KOPT-K1 (cell line): ENCODE measurements around the gene FBXO9.

Source experiments
- H3K27ac ChIP-seq: fragments of 200-600 bp; sonication (generic); 2 replicates; pipeline ENCODE4 v1.5.1; 2016; ENCODE audit warnings: antibody characterized with exemption, mild to moderate bottlenecking, low read depth, low read length; ENCODE audit not compliant: poor library complexity, severe bottlenecking
- H3K36me3 ChIP-seq: fragments of 200-600 bp; sonication (generic); 2 replicates; pipeline ENCODE4 v1.5.1; 2017; ENCODE audit warnings: antibody characterized with exemption, mild to moderate bottlenecking, low read length, moderate library complexity; ENCODE audit not compliant: insufficient read depth
- H3K9me3 ChIP-seq: fragments of 200-600 bp; sonication (generic); 2 replicates; pipeline ENCODE4 v1.5.1; 2017; ENCODE audit warnings: antibody characterized with exemption, low read length, mild to moderate bottlenecking; ENCODE audit not compliant: insufficient read depth, poor library complexity, severe bottlenecking

Gene FBXO9

DNA sequence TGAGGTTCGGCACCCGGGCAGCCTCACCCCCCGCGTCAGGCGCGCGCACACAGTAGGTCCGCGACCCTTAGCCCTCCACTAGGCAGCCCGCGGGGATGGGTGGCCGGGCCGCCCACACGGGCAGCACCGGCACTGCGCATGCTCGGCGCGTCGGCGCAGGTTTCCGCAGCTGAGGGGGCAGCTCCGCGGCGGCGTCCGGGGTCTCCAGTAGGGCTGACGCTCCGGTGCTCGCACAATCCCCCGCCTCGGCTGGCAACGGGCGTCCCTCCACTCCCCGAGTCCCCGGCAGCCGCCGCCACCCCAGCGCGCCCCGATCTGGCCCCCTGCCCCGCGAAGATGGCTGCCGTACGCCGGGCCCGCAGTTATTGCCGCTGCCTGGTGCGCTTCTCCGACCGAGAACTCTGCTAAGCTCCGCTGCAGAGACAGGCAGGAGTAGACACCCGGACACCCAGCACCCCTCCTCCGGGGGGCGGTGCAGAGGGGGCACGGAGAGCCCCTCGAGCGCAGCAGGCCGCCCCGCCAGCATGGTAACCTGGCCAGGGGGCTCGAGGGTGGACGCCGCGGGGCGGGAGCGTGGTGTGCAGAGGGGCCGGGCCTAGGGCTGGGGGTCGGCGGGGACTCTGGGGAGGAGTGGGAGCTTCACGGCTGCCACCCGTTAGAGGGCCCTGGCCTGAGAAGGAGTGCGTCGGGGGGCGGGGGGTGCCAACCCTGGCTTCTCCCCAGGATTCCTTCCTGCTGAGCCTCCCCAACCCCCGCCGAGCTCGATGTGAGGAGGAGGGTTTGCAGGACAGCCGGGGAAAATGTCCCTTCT lies at the start of gene FBXO9:
Gene FBXO9, plus strand, starts transcription at position 139 of the 811 bp plus-strand sequence. Its CDS starts 386 bp downstream, at position 525.
- H3K36me3 ChIP-seq: peaks cover 8% of the 10 kb centered on the region; the same call in 1 of the 2 replicates
- H3K27ac ChIP-seq: peak within 1 kb of the TSS; percentile 74
- H3K9me3 ChIP-seq: no peaks in the 10 kb centered on the region

DNA sequence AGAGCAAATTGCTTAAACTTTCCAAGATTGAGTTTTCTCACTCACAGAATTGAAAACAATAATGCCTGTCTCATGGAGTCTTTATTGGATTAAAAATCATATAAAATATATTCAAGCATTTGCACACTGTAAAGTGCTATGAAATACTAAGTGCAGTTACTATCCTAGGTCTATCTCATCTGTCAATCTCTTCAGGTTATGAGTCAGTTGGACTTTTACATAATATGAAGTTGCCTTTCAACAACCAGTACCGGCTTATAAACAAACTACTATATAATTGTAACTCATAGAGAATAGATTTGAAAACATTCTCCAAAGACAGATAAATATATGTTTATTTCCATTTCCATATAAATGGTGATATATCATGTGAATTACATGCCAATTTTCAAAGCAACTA lies 49.7 kb upstream of the FBXO9 start:
- Histone ChIP-seq H3K36me3 (peaks cover 15% of the 10 kb centered on the region; the same call in 1 of the 2 replicates), H3K27ac (no peak overlapping the region), H3K9me3 (no peaks in the 10 kb centered on the region)

DNA sequence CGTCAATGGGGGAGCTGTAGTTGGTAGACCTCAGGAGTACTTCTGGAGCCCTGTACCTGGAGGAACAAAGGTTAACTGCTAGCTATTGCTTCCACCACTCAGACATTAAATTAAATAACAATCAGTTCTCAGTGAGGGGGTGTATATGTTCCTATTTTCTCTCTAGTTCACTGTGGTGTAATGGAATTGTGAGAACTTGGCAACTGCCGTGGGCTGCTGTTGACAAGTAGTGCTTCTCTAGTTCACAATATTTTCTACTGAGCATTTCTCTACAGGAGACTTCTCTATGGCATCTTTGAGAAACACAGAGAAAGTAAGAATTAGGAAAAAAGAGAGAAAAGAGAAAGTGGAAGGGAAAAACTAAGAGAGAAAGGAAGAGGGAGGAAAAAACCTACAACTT lies 46.8 kb upstream of the FBXO9 start:
- Histone ChIP-seq H3K9me3 (no peaks in the 10 kb centered on the region), H3K27ac (no peak overlapping the region), H3K36me3 (peaks cover 6% of the 10 kb centered on the region; the same call in 1 of the 2 replicates)

DNA sequence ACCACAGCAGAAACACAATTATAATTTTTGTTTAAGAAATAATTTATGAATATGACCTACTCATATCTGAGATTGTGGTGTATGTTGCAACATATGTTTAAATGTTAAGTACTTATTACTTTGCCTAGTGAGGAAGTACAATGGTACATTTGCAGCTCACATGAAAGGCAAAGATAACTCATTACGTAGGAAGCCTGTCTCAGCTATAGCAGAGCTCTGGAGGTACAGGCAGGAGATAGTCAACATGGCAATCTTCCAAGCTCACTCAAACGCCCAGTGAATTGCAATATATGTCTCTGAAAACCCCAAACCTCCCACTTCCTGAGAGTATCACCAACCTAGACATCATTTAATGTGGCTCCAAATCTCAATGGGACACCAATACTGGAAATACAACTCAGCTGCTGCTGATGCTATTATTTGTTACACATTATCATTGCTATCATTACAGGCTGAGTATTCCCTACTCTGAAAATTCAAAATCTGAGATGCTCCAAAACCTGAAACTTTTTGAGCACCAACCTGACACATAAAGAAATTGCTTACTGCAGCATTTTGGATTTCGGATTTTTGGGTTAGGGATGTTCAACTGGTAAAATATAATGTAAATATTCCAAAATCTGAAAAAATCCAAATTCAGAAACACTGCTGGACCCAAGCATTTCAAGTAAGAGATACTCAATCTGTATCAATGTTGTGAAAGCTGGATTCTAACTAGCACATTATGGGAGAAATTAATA lies 45.0 kb upstream of the FBXO9 start:
- H3K36me3 ChIP-seq: peaks cover 6% of the 10 kb centered on the region; the same call in 1 of the 2 replicates

DNA sequence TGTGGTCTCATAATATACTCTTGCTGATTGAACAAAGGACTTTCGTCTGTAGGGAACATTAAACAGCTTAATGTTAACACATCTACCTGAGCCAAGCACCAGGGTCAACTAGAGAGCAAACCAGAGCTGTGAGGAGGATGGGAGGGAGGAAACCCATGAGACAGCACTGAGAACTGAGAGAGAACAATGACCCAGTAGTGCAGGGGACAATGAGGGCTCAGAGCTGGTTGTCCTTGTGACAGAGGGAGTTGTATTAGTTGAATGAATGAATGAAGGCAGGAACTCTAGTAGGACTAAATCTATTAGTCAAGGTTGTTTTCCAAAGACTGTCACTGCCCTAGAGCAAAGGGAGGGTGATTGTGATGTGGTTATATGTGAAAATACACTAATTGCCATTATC lies 41.9 kb upstream of the FBXO9 start:
- Histone ChIP-seq H3K36me3 (no peaks in the 10 kb centered on the region), H3K9me3 (no peaks in the 10 kb centered on the region), H3K27ac (no peak overlapping the region)

More for the DNA sequence above, 45.0 kb upstream of the FBXO9 start:
- H3K9me3 ChIP-seq: no peaks in the 10 kb centered on the region
- H3K27ac ChIP-seq: no peak overlapping the region

DNA sequence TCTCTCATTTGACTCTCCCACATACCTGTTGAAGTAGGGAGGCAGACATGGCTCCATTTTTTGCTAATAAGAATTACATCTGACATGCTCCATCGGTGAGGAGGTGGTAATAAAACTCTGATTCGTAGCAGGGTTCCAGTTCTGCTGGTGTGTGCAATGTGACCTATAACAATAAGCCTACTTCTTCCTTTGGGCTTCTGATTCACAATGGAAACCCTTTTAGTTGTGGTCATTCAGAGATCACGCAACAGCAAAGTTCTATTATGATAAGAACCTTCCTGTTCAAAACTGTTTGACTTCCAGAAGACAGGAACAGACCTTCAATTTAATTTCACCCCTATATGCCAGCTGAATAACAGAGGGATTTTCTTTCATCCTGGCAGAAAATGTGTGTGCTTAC lies 38.7 kb upstream of the FBXO9 start:
- no peaks in the 10 kb centered on the region for H3K36me3 ChIP-seq

DNA sequence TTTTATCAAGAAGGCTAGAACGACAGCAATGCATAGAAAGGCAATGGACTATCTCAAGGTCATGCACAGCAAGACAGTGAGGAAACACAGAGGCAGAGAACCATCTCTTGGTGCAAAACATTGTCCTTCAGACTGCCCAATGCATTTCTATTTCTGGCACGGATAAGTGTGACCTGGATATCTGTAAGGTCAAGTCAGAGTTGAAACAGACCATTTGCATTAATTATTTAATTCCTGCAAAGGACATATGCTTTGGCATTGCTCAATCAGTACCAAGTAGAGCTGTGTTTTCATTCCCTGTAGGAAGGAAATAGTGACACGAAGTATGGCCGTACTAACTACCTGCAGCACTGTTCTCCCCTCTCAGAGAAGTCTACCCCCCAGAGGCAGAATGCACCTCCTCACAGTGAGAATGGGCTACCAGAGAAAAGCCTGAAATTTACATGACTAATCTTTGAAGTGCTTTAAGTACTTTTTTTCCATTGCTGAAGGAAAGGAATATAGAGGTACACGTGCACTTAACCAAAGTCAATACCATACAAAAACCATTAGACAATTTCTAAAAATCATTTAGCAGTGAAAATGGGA lies 38.0 kb upstream of the FBXO9 start:
- Histone ChIP-seq H3K27ac (no peak overlapping the region), H3K9me3 (no peaks in the 10 kb centered on the region), H3K36me3 (no peaks in the 10 kb centered on the region)

More for the DNA sequence above, 38.7 kb upstream of the FBXO9 start:
- Histone ChIP-seq H3K9me3 (no peaks in the 10 kb centered on the region), H3K27ac (no peak overlapping the region)

DNA sequence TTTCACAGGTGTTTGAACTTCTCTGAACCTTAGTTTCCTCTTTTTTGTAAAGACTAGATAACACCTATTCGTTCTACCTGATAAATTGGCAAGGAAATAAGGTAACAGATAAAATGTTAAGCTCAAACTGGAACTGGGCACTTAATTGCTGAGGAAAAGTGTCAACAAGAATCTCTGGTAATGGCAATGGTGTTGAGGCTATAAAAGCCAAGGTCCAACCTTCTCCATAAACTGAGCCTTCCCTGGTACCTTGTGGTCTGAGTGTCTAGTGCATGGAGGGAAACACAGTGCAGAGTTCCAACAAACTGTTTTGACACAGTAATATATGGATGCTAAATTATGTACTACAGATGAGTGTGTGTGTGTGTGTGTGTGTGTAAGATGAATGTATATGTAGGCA lies 36.7 kb upstream of the FBXO9 start:
- Histone ChIP-seq H3K9me3 (no peaks in the 10 kb centered on the region), H3K27ac (no peak overlapping the region), H3K36me3 (no peaks in the 10 kb centered on the region)

DNA sequence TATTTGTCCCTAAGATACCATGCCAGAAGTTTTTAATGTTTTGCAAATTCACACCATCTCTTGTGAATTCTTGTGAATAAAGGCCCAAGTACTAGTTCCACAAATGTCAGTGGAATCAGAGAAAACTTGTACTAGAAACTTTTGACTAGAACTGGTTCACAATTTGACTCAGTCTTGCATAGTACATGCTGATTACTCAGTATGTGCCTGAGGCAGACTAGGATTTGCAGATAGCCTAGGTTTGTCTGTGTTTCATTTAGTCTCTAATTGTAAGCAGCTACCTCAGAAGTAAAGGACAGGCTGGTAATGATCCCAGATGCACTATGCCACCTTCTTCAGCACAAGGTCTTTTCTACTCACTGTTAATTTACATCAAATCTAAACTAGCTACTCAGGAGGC lies 35.9 kb upstream of the FBXO9 start:
- no peaks in the 10 kb centered on the region for H3K36me3 ChIP-seq
- H3K27ac ChIP-seq: no peak overlapping the region
- H3K9me3 ChIP-seq: no peaks in the 10 kb centered on the region

DNA sequence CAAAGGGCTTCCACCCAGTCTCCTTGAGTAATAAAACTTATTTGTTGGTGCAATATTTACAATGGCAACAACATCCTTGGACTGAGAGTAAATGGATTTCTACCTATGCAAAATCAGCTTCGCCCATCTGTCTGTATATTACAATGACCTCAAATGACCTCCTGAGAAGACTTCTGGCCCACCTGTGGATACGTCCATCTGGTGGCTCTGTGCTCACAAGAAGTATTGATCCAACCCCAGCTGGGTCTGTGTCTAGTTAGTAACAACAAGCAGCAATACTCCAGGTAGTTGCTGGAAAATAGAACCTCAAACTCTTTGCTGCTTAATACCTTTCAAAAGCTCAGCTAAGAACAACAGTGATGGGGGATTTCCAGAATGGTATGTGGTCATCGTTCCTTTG lies 35.4 kb upstream of the FBXO9 start:
- no peaks in the 10 kb centered on the region for H3K9me3 ChIP-seq
- no peak overlapping the region for H3K27ac ChIP-seq
- no peaks in the 10 kb centered on the region for H3K36me3 ChIP-seq

DNA sequence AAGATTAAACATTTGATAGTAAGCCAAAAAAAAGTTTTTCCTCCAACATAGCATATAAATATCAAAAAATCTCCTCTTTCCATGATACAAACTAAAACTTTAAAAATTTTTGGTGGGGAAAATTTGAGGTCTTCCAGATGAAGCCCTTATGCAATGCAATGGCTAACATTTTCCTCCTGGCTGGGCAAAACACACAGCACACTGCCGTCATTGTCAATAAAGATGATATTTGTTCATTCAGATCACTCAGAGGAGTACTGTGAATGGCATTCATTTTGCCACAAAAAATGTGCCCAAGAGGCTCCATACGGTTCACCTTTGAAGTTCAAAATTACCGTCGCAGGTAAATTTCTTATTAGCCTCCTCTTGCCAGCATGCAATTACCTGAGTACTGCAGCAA lies 33.9 kb upstream of the FBXO9 start:
- H3K9me3 ChIP-seq: no peaks in the 10 kb centered on the region
- no peak overlapping the region for H3K27ac ChIP-seq
- no peaks in the 10 kb centered on the region for H3K36me3 ChIP-seq

DNA sequence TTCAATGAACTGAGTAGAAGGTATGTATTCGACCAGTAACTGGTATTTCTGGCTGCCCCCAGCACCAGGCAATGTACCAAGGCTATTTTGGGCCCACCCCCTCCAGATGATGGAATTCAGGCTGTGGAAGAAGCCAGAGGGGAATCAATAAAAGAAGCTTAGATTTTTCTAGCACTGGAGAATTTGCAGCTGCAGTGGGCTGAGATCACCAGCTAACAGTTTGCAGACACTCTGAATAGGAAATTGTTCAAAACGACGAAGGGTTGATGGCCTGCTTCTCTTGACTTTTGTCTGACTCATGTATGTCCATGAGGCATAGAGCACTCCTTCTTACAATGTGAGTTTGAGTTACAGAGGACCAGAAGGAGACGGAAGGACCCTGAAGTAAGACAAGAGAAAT lies 32.4 kb upstream of the FBXO9 start:
- Histone ChIP-seq H3K27ac (no peak overlapping the region), H3K36me3 (no peaks in the 10 kb centered on the region), H3K9me3 (no peaks in the 10 kb centered on the region)

DNA sequence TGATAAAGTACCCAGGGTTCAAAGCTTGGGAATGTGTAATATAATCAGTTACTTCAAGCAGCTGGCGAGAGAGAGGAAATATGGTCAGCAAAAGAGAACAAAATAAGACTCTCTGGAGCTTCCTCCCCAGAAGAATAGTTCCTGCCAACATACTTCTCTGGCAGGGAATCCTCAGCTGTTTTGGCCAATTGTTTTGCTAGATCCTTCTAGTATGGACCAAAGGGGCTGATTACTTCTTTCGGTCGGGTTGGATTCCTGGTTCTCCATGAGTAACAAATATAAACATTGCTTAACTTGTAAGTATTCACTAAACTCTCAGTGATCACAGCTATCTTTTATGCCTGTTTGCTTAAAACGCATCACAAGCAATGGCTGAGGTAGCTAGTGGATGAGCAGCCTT lies 31.4 kb upstream of the FBXO9 start:
- Histone ChIP-seq H3K36me3 (no peaks in the 10 kb centered on the region), H3K9me3 (no peaks in the 10 kb centered on the region), H3K27ac (no peak overlapping the region)

DNA sequence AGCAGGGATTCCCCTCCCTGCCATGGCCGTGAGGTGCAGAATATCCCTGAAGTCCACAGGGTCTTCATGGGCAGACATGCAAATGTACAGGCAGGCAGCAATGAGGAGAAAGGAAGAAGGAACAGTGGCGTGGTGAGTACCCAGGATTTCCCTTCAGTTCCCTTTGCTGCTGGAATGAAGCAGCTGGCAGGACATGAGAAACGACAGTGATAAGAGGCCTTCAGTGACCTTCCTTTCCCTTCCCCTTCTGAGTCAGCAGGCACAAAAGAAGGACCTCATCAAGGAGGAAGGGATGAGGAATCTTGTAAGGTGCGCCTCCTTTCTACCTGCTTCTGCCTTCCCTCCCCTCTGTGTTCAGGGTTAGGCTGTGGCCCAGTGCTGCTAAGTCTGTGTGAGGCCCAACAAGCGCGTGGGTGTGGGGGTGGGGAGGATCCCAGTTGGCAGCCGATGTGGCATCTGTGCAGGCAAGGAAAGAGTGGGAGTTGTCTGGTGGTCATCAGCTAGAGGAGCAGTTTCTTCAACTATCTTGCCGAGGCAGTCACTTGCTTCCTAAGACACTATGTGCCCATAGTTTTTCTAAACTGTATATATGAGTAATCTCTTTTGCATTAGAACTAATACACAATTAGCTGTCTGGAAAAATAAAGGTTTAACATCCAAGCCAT lies 29.5 kb upstream of the FBXO9 start:
- Histone ChIP-seq H3K9me3 (no peaks in the 10 kb centered on the region), H3K36me3 (peaks cover 5% of the 10 kb centered on the region; the same call in 1 of the 2 replicates), H3K27ac (no peak overlapping the region)

DNA sequence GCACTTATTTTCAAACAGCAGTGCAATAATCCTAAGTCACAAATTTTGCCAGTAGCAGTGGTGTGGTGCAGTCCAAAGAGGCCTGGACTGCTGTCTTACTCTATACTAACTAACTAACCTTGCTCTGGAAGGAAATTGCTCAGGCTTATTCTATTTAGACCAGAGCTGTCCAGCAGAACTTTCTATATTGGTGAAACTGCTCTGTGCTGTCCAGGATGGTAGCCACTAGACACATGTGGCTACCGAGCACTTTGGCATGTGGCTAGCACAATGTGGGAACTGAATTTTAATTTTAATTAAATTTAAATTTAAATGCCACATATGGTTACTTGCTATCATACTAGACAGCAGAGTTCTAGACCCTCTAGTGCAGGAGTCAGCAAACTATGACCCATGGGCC lies 27.1 kb upstream of the FBXO9 start:
- H3K36me3 ChIP-seq: peaks cover 5% of the 10 kb centered on the region; the same call in 1 of the 2 replicates
- no peak overlapping the region for H3K27ac ChIP-seq
- H3K9me3 ChIP-seq: no peaks in the 10 kb centered on the region
